Karpas-422 (cell line): ENCODE measurements around the gene CDH3. TPM values are rescaled to one million over a fixed set of nuclear protein-coding genes. Genes with fewer than 3 reads are reported as not detected.

Experiments
- DNase-seq: peaks from one replicate; pipeline ENCODE4 v3.0.0-alpha.2; 2015
- H2AFZ ChIP-seq: fragments of 200-600 bp; sonication (generic); 2 replicates; pipeline ENCODE4 v1.6.1; 2014; ENCODE audit warnings: antibody characterized with exemption, low read length, mixed read lengths
- H3K27ac ChIP-seq: fragments of 200-600 bp; sonication (generic); 2 replicates; pipeline ENCODE4 v1.5.1; 2014; ENCODE audit warnings: mild to moderate bottlenecking, low read length, moderate library complexity
- H3K27me3 ChIP-seq: fragments of 200-600 bp; sonication (generic); 2 replicates; pipeline ENCODE4 v1.6.1; 2014; ENCODE audit warnings: low read length, mixed read lengths
- H3K36me3 ChIP-seq: fragments of 200-600 bp; sonication (generic); 2 replicates; pipeline ENCODE4 v1.6.1; 2014; ENCODE audit warnings: low read length, mixed read lengths; ENCODE audit not compliant: insufficient read depth
- H3K4me1 ChIP-seq: fragments of 200-600 bp; sonication (generic); 2 replicates; pipeline ENCODE4 v1.6.1; 2014; ENCODE audit warnings: mild to moderate bottlenecking, low read length, mixed read lengths
- H3K4me2 ChIP-seq: fragments of 200-600 bp; sonication (generic); 2 replicates; pipeline ENCODE4 v1.6.1; 2014; ENCODE audit warnings: low read length, low read depth, mild to moderate bottlenecking; ENCODE audit not compliant: poor library complexity, severe bottlenecking
- H3K4me3 ChIP-seq: fragments of 200-600 bp; sonication (generic); 2 replicates; pipeline ENCODE4 v1.5.1; 2014; ENCODE audit warnings: mild to moderate bottlenecking, antibody characterized with exemption, low read length, mixed read lengths
- H3K79me2 ChIP-seq: fragments of 200-600 bp; sonication (generic); 2 replicates; pipeline ENCODE4 v1.6.1; 2014; ENCODE audit warnings: mild to moderate bottlenecking, low read length, mixed read lengths
- H3K9ac ChIP-seq: fragments of 200-600 bp; sonication (generic); 2 replicates; pipeline ENCODE4 v1.6.0; 2014; ENCODE audit warnings: low read length
- H3K9me2 ChIP-seq: fragments of 200-600 bp; sonication (generic), shearing (Covaris generic); replicated peaks from 2 replicates; pipeline ENCODE4 v1.6.0; 2014; ENCODE audit warnings: mild to moderate bottlenecking, low read length, moderate library complexity; ENCODE audit not compliant: insufficient read depth
- H3K9me3 ChIP-seq: fragments of 300-700, 200-600 bp; sonication (generic); 2 replicates; pipeline ENCODE4 v1.6.1; 2014; ENCODE audit warnings: low read length, mixed read lengths
- H4K20me1 ChIP-seq: fragments of 200-600 bp; sonication (generic); 2 replicates; pipeline ENCODE4 v1.6.1; 2014; ENCODE audit warnings: mild to moderate bottlenecking, antibody characterized with exemption, low read length, low read depth; ENCODE audit not compliant: insufficient read depth
- total RNA-seq: library from RNA; depleted of rRNA; stranded (reverse); fragments of >200 nt; shearing (Covaris generic); gene quantifications from 2 replicates; pipeline ENCODE4 v1.2.3, GENCODE V29; 2014; ENCODE audit warnings: low replicate concordance; rRNA removed

CDH3 gene
- total RNA-seq = 0.97 TPM in 1 of 2 replicates, not detected in the other

DNA sequence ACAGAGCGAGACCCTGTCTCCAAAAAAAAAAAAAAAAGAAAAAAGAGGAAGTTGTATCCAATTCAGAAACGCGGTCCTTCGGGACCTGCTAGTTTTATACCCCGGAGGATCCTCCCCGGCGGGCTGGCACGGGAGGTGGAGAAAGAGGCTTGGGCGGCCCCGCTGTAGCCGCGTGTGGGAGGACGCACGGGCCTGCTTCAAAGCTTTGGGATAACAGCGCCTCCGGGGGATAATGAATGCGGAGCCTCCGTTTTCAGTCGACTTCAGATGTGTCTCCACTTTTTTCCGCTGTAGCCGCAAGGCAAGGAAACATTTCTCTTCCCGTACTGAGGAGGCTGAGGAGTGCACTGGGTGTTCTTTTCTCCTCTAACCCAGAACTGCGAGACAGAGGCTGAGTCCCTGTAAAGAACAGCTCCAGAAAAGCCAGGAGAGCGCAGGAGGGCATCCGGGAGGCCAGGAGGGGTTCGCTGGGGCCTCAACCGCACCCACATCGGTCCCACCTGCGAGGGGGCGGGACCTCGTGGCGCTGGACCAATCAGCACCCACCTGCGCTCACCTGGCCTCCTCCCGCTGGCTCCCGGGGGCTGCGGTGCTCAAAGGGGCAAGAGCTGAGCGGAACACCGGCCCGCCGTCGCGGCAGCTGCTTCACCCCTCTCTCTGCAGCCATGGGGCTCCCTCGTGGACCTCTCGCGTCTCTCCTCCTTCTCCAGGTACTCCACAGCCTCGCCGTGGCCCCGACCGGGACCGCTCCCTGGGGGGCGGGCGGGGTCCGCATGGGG is at the start of gene CDH3:
CDH3 (plus strand) TSS at position 596 of the 779 bp plus-strand sequence; CDS start at position 666, 70 bp downstream.
- no peak within 1 kb of the TSS for H3K4me3 ChIP-seq
- no peaks in the 10 kb centered on the region for H3K27me3 ChIP-seq

GRCh38 chr16:68596266-68596665 is 48.8 kb upstream of the CDH3 start:
- H2AFZ ChIP-seq = no peak overlapping the region

More for the DNA sequence above, at the start of gene CDH3:
- Histone ChIP-seq H3K4me1 (no peaks in the 10 kb centered on the region), H3K4me2 (no peak within 1 kb of the TSS), H3K9me3 (no peaks in the 10 kb centered on the region), H3K9ac (no peak within 1 kb of the TSS), H3K27ac (no peak within 1 kb of the TSS), H4K20me1 (no peaks in the 10 kb centered on the region), H3K9me2 (no peaks in the 10 kb centered on the region), H3K36me3 (no peaks in the 10 kb centered on the region), H2AFZ (no peak within 1 kb of the TSS), H3K79me2 (no peaks in the 10 kb centered on the region)
- DNase-seq = peak; percentile 48

GRCh38 chr16:68599586-68599985 is 45.5 kb upstream of the CDH3 start:
- Histone ChIP-seq H2AFZ (no peak overlapping the region), H3K4me1 (no peaks in the 10 kb centered on the region), H3K79me2 (no peaks in the 10 kb centered on the region), H3K9me2 (no peaks in the 10 kb centered on the region), H3K9ac (no peak overlapping the region), H3K27me3 (no peaks in the 10 kb centered on the region), H3K4me2 (no peak overlapping the region), H4K20me1 (no peaks in the 10 kb centered on the region), H3K27ac (no peak overlapping the region), H3K36me3 (no peaks in the 10 kb centered on the region), H3K4me3 (no peak overlapping the region), H3K9me3 (no peaks in the 10 kb centered on the region)
- DNase-seq = no peak

More at GRCh38 chr16:68596266-68596665, 48.8 kb upstream of the CDH3 start:
- H3K79me2 ChIP-seq = no peaks in the 10 kb centered on the region
- H3K4me3 ChIP-seq = no peak overlapping the region
- no peaks in the 10 kb centered on the region for H4K20me1 ChIP-seq
- no peaks in the 10 kb centered on the region for H3K9me2 ChIP-seq
- H3K4me1 ChIP-seq = no peaks in the 10 kb centered on the region
- no peak overlapping the region for H3K27ac ChIP-seq
- no peaks in the 10 kb centered on the region for H3K27me3 ChIP-seq
- no peaks in the 10 kb centered on the region for H3K36me3 ChIP-seq
- DNase-seq = no peak
- no peak overlapping the region for H3K4me2 ChIP-seq
- H3K9me3 ChIP-seq = no peaks in the 10 kb centered on the region
- no peak overlapping the region for H3K9ac ChIP-seq

- no peaks in the 10 kb centered on the region for H4K20me1 ChIP-seq
- no peaks in the 10 kb centered on the region for H3K9me2 ChIP-seq
- no peak overlapping the region for H3K4me2 ChIP-seq
- no peaks in the 10 kb centered on the region for H3K9me3 ChIP-seq
- H3K27me3 ChIP-seq = no peaks in the 10 kb centered on the region
- no peak for DNase-seq
- H3K36me3 ChIP-seq = no peaks in the 10 kb centered on the region
- H3K27ac ChIP-seq = no peak overlapping the region
- no peak overlapping the region for H3K4me3 ChIP-seq
- no peaks in the 10 kb centered on the region for H3K4me1 ChIP-seq
- no peak overlapping the region for H3K9ac ChIP-seq
- H3K79me2 ChIP-seq = no peaks in the 10 kb centered on the region
- no peak overlapping the region for H2AFZ ChIP-seq
Observed at GRCh38 chr16:68605746-68606145, 39.4 kb upstream of the CDH3 start.

DNA sequence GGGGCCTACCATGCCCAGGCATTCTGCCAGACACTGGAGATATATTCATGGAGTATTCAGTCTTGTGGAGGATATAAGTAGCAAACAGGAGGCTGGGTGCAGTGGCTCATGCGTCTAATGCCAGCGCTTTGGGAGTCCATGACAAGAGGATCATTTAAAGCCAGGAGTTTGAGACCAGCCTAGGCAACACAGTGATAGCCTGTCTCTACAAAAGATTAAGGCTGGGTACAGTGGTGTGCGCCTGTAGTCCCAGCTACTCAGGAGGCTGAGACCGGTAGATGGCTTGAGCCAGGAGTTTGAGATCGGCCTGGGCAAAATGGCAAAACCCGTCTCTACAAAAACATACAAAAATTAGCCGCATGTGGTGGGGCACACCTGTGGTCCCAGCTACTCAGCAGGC is 37.7 kb upstream of the CDH3 start:
- Histone ChIP-seq H3K27me3 (no peaks in the 10 kb centered on the region), H3K9me2 (no peaks in the 10 kb centered on the region), H3K79me2 (no peaks in the 10 kb centered on the region), H4K20me1 (no peaks in the 10 kb centered on the region), H3K4me1 (no peaks in the 10 kb centered on the region), H3K4me3 (no peak overlapping the region), H3K27ac (no peak overlapping the region), H3K36me3 (no peaks in the 10 kb centered on the region), H3K9me3 (no peaks in the 10 kb centered on the region), H2AFZ (no peak overlapping the region), H3K9ac (no peak overlapping the region), H3K4me2 (no peak overlapping the region)
- DNase-seq = no peak

DNA sequence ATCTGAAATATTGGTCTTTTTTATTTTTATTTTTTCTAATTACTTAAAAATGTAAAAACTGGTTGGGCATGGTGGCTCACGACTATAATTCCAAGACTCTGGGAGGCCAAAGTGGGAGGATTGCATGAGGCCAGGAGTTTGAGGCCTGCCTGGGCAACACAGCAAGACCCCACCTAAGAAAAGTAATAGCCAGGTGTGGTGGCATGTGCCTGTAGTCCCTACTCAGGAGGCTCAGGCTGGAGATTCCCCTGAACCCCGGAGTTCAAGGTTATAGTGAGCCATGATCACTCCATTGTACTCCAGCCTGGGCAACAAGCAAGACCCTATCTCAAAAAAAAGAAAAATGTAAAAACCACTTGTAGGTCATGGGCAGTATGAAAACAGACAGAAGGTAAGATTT is 36.8 kb upstream of the CDH3 start:
- H3K27ac ChIP-seq = no peak overlapping the region
- H3K27me3 ChIP-seq = no peaks in the 10 kb centered on the region
- no peak overlapping the region for H2AFZ ChIP-seq
- H3K79me2 ChIP-seq = no peaks in the 10 kb centered on the region
- H4K20me1 ChIP-seq = no peaks in the 10 kb centered on the region
- no peaks in the 10 kb centered on the region for H3K9me3 ChIP-seq
- no peaks in the 10 kb centered on the region for H3K9me2 ChIP-seq
- peak; percentile 17 for DNase-seq
- H3K4me2 ChIP-seq = no peak overlapping the region
- no peaks in the 10 kb centered on the region for H3K4me1 ChIP-seq
- no peak overlapping the region for H3K4me3 ChIP-seq
- no peaks in the 10 kb centered on the region for H3K36me3 ChIP-seq
- H3K9ac ChIP-seq = no peak overlapping the region

DNA sequence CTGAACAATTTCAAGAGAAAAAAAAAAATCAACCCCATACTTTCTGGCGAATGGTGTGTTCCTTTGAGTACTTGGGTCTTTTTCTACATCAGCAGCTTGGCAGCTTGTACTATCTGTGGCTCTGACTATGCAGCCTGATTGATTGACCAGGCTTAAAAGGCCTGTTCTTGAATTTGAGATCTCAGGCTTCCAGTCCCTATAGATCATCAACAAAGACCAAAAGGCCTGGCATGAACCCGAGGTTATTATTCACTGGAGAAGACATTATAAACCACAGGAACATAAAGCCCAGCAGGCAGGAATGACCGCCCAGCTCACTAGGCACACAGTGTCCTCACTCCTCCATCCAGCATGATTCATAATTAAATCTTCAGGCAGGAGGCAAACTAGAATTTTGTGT is 32.1 kb upstream of the CDH3 start:
- H4K20me1 ChIP-seq = no peaks in the 10 kb centered on the region
- no peak overlapping the region for H3K4me2 ChIP-seq
- no peaks in the 10 kb centered on the region for H3K27me3 ChIP-seq
- DNase-seq = peak; percentile 23
- no peaks in the 10 kb centered on the region for H3K79me2 ChIP-seq
- H3K9me3 ChIP-seq = peaks cover 3% of the 10 kb centered on the region; the same call in 1 of the 2 replicates
- no peak overlapping the region for H2AFZ ChIP-seq
- H3K4me1 ChIP-seq = no peaks in the 10 kb centered on the region
- H3K4me3 ChIP-seq = no peak overlapping the region
- no peak overlapping the region for H3K27ac ChIP-seq
- no peaks in the 10 kb centered on the region for H3K36me3 ChIP-seq
- H3K9ac ChIP-seq = no peak overlapping the region
- no peaks in the 10 kb centered on the region for H3K9me2 ChIP-seq

- Histone ChIP-seq H3K4me2 (no peak overlapping the region), H3K9me3 (peaks cover 3% of the 10 kb centered on the region; the same call in 1 of the 2 replicates), H3K9ac (no peak overlapping the region), H3K27ac (no peak overlapping the region), H3K79me2 (no peaks in the 10 kb centered on the region), H3K9me2 (no peaks in the 10 kb centered on the region), H3K4me3 (no peak overlapping the region), H2AFZ (no peak overlapping the region), H3K36me3 (no peaks in the 10 kb centered on the region), H4K20me1 (no peaks in the 10 kb centered on the region), H3K27me3 (no peaks in the 10 kb centered on the region), H3K4me1 (no peaks in the 10 kb centered on the region)
- DNase-seq = peak; percentile 25
Observed at GRCh38 chr16:68617734-68618133, 27.4 kb upstream of the CDH3 start.
